Cardiac fibroblast (primary cell): Measurements from ENCODE around the gene JOSD1.
A peak's percentile ranks its signal among the peaks of the same experiment; 100 is the strongest.

ENCODE experiments used
- DNase-seq, 2 donors: peaks; one replicate each; pipeline versions ENCODE4 v3.0.0 to v3.0.0-alpha.2; 2010; ENCODE audit warnings: low read depth in 2 of 2
- H3K4me3 ChIP-seq, 2 donors: replicated peaks in 1 of 2; 1 replicate in 1 of 2; 2 replicates in 1 of 2; pipeline ENCODE4 v1.5.1; 2011; ENCODE audit warnings: low read depth in 2 of 2, low read length in 2 of 2, mild to moderate bottlenecking in 2 of 2, moderate library complexity in 1 of 2
- TF ChIP-seq, protein P1 (sequence below): IDR thresholded peaks from one replicate; pipeline ENCODE4 v1.5.1; 2011; ENCODE audit warnings: low read depth, mild to moderate bottlenecking, low read length, inconsistent platforms

The JOSD1 gene

DNA sequence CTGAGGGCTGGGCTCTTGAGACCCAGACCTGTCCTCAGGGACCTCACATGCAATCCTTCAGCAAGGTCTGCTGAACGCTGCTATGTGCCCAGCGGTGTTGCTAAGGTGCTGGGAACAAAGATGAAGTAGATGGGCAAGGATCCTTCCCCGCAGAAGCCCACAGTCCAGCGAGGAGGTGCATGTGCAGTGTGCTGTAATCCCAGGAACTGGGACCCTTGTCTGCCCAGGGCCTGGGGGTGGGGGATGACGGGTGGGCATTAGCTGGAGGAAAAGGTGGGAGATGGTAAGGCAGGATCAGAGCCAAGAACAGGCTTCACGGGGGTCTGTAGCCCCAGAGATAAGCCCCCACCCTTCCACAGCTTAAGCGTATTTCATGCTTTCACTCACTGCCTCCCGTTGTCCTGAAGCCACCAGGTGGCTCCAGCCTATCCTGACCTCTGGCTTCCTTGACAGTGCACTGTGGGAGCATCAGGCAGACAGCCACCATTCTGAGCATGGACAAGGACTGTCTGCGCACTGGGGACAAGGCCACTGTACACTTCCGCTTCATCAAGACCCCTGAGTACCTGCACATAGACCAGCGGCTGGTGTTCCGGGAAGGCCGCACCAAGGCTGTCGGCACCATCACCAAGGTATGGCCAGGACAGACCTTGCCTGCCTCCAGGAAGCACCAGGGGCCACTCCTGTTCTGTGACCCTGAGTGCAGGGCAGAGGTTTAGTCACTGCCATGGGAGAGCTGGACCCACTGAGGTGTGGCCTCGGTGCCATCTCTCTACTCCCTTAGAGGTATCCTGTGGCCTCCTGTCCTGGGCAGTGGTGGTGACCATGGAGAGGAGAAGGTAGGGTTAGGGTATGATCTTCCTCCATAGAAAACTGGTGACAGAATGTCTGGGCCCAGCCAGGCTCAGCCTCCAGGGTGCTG lies 27.0 kb upstream of the JOSD1 start:
- H3K4me3 ChIP-seq, result no peak overlapping the region
- DNase-seq, result no peak
- TF ChIP-seq, protein P1, sequence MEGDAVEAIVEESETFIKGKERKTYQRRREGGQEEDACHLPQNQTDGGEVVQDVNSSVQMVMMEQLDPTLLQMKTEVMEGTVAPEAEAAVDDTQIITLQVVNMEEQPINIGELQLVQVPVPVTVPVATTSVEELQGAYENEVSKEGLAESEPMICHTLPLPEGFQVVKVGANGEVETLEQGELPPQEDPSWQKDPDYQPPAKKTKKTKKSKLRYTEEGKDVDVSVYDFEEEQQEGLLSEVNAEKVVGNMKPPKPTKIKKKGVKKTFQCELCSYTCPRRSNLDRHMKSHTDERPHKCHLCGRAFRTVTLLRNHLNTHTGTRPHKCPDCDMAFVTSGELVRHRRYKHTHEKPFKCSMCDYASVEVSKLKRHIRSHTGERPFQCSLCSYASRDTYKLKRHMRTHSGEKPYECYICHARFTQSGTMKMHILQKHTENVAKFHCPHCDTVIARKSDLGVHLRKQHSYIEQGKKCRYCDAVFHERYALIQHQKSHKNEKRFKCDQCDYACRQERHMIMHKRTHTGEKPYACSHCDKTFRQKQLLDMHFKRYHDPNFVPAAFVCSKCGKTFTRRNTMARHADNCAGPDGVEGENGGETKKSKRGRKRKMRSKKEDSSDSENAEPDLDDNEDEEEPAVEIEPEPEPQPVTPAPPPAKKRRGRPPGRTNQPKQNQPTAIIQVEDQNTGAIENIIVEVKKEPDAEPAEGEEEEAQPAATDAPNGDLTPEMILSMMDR, result no peak

DNA sequence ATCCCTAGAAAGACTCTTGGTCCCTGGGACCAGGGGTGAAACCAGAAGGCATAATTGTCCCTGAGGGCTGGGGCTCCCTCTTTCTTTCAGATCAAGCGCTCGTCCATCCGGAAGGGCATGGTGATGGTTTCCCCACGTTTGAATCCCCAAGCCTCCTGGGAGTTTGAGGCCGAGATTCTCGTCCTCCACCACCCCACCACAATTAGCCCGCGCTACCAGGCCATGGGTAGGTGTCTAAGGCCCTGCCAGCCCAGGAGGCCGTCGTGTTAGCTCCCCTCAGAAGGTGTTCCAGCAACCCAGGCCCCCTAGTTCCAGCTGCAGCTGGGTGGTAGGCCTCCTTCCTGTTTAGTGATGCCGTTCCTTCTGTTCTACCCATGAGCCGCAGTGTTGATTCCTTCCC lies 26.4 kb upstream of the JOSD1 start:
- H3K4me3 ChIP-seq, result no peak overlapping the region
- no peak for DNase-seq
- TF ChIP-seq, protein P1, result no peak

DNA sequence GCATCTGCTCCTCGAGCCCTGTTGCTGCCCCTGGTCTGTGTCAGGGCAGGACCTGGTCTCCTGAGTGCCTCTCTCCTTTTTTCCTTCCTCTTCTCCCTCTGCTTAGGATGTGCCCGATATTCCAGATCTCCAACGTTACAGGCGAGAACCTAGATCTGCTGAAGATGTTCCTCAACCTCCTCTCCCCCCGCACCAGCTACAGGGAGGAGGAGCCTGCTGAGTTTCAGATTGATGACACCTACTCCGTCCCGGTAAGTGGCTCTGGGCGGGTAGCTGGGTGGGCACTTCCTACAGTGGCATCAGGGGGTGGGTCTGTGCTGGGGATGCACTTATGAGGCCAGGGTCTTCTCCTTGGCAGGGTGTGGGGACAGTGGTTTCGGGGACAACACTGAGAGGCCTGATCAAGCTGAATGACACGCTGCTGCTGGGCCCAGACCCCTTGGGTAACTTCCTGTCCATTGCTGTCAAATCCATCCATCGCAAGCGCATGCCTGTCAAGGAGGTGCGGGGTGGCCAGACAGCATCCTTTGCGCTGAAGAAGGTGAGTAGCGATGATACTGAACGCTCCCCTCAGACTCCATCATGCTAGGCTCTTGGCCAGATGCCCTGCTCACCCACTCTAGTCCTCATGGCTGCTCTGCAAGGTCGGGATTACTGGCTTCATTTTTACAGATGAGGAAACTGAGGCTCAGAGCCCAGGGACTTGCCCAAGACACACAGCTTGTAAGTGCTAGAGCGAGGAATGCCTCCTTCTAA lies 25.3 kb upstream of the JOSD1 start:
- no peak for DNase-seq
- TF ChIP-seq, protein P1, result no peak
- H3K4me3 ChIP-seq, result no peak overlapping the region

DNA sequence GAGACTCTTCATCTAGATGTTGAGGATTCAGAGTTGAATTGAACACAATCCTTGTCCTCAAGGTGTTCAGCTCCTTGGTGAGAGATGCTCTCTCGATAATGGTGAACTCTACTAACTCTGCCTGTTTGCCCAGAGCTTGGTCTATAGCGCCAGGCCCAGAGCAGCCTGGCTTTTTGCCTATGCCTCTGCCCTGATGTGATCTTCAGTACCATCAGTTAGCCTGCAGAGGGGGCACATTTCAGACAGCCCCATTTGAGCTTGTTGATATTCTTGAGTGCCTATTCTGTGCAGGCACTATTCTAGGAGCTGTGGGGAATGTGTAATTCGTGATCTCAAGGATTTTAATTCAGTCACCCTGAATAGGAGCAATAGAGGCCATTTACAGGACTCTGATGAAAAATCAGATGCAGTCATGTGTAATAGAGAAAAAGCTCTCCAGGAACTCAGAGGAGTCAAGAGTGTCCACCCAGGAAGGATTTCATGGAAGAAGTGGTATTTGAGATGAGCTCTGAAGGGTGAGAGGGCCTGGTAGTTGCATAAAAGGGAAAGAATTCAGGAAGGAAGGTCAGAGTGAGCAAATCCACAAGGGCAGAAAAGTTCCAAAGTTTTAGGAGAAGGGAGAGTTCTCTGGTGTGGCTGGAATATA lies 24.3 kb upstream of the JOSD1 start:
- peak; percentile 47 to 54 for DNase-seq
- TF ChIP-seq, protein P1, result peak; percentile 48
- H3K4me3 ChIP-seq, result no peak overlapping the region

DNA sequence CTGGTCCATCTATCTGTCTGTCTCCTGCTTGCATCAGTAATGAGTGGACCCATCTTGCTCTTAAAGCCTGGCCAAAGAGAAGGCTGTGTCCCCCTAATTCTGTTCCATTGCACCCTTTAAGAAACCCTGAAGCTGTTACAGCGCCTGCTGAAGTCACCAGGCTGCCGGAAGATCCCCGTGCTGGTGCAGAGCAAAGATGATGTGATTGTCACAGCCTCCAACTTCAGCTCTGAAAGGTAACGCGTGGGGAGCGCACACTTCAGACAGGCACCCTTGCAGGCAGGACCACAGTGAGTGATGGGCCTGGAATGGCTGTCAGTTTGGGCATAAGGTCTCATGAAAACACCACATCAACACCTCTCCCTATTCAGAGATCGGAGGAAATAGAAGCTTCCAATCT lies 23.4 kb upstream of the JOSD1 start:
- TF ChIP-seq, protein P1, result no peak
- H3K4me3 ChIP-seq, result no peak overlapping the region
- no peak for DNase-seq

DNA sequence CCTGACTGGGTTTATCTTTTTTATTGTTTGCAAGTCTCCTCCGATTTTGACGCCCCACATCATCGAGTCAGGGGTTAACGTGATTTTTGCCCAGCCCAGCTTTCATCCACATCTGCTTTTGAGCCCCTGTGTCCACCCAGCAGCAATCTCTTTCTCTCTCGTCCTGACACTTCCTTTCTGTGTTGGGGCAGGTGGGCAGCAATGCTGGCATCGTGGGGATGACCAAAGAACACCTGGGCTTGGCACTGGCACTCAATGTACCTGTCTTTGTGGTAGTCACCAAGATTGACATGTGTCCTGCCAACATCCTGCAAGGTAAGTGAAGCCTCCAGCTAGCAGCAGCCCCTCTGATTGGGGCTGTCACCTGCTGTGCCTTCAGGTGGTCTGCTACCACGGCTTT lies 20.8 kb upstream of the JOSD1 start:
- no peak overlapping the region for H3K4me3 ChIP-seq
- TF ChIP-seq, protein P1, result no peak
- no peak for DNase-seq
